Karpas-422 (cell line): ENCODE data around the gene TSPAN9. TPM values are rescaled to one million over a fixed set of nuclear protein-coding genes. Genes with fewer than 3 reads are reported as not detected.

Experiments used
- DNase-seq: peaks from one replicate; pipeline ENCODE4 v3.0.0-alpha.2; 2015
- H2AFZ ChIP-seq: fragments of 200-600 bp; sonication (generic); 2 replicates; pipeline ENCODE4 v1.6.1; 2014; ENCODE audit warnings: antibody characterized with exemption, low read length, mixed read lengths
- H3K27ac ChIP-seq: fragments of 200-600 bp; sonication (generic); 2 replicates; pipeline ENCODE4 v1.5.1; 2014; ENCODE audit warnings: mild to moderate bottlenecking, low read length, moderate library complexity
- H3K27me3 ChIP-seq: fragments of 200-600 bp; sonication (generic); 2 replicates; pipeline ENCODE4 v1.6.1; 2014; ENCODE audit warnings: low read length, mixed read lengths
- H3K36me3 ChIP-seq: fragments of 200-600 bp; sonication (generic); 2 replicates; pipeline ENCODE4 v1.6.1; 2014; ENCODE audit warnings: low read length, mixed read lengths; ENCODE audit not compliant: insufficient read depth
- H3K4me1 ChIP-seq: fragments of 200-600 bp; sonication (generic); 2 replicates; pipeline ENCODE4 v1.6.1; 2014; ENCODE audit warnings: mild to moderate bottlenecking, low read length, mixed read lengths
- H3K4me2 ChIP-seq: fragments of 200-600 bp; sonication (generic); 2 replicates; pipeline ENCODE4 v1.6.1; 2014; ENCODE audit warnings: low read length, low read depth, mild to moderate bottlenecking; ENCODE audit not compliant: poor library complexity, severe bottlenecking
- H3K4me3 ChIP-seq: fragments of 200-600 bp; sonication (generic); 2 replicates; pipeline ENCODE4 v1.5.1; 2014; ENCODE audit warnings: mild to moderate bottlenecking, antibody characterized with exemption, low read length, mixed read lengths
- H3K79me2 ChIP-seq: fragments of 200-600 bp; sonication (generic); 2 replicates; pipeline ENCODE4 v1.6.1; 2014; ENCODE audit warnings: mild to moderate bottlenecking, low read length, mixed read lengths
- H3K9ac ChIP-seq: fragments of 200-600 bp; sonication (generic); 2 replicates; pipeline ENCODE4 v1.6.0; 2014; ENCODE audit warnings: low read length
- H3K9me2 ChIP-seq: fragments of 200-600 bp; sonication (generic), shearing (Covaris generic); replicated peaks from 2 replicates; pipeline ENCODE4 v1.6.0; 2014; ENCODE audit warnings: mild to moderate bottlenecking, low read length, moderate library complexity; ENCODE audit not compliant: insufficient read depth
- H3K9me3 ChIP-seq: fragments of 300-700, 200-600 bp; sonication (generic); 2 replicates; pipeline ENCODE4 v1.6.1; 2014; ENCODE audit warnings: low read length, mixed read lengths
- H4K20me1 ChIP-seq: fragments of 200-600 bp; sonication (generic); 2 replicates; pipeline ENCODE4 v1.6.1; 2014; ENCODE audit warnings: mild to moderate bottlenecking, antibody characterized with exemption, low read length, low read depth; ENCODE audit not compliant: insufficient read depth
- total RNA-seq: library from RNA; depleted of rRNA; stranded (reverse); fragments of >200 nt; shearing (Covaris generic); gene quantifications from 2 replicates; pipeline ENCODE4 v1.2.3, GENCODE V29; 2014; ENCODE audit warnings: low replicate concordance

TSPAN9 gene
- total RNA-seq, 1 experiment from 2014 or later = 2.0 TPM

GRCh38 chr12:3326156-3326849 is 249.1 kb downstream of the TSPAN9 start:
- Histone ChIP-seq H3K9me3 (no peaks in the 10 kb centered on the region), H3K79me2 (no peaks in the 10 kb centered on the region), H4K20me1 (0 out of 2 replicates have a peak, but pooled peaks cover 5% of the 10 kb centered on the region), H3K9ac (no peak overlapping the region), H3K36me3 (no peaks in the 10 kb centered on the region), H3K4me2 (no peak overlapping the region), H3K27me3 (no peaks in the 10 kb centered on the region), H3K4me1 (no peaks in the 10 kb centered on the region), H3K9me2 (no peaks in the 10 kb centered on the region), H3K27ac (no peak overlapping the region), H3K4me3 (no peak overlapping the region), H2AFZ (no peak overlapping the region)
- DNase-seq = no peak

GRCh38 chr12:3326850-3327780 is 249.9 kb downstream of the TSPAN9 start:
- Histone ChIP-seq H3K9me2 (no peaks in the 10 kb centered on the region), H3K9me3 (no peaks in the 10 kb centered on the region), H3K27me3 (no peaks in the 10 kb centered on the region), H3K4me1 (peaks cover 1% of the 10 kb centered on the region), H3K4me2 (no peak overlapping the region), H2AFZ (no peak overlapping the region), H3K27ac (no peak overlapping the region), H3K79me2 (no peaks in the 10 kb centered on the region), H4K20me1 (0 out of 2 replicates have a peak, but pooled peaks cover 5% of the 10 kb centered on the region), H3K4me3 (no peak overlapping the region), H3K36me3 (no peaks in the 10 kb centered on the region), H3K9ac (no peak overlapping the region)
- no peak for DNase-seq

GRCh38 chr12:3328081-3328480 is 250.9 kb downstream of the TSPAN9 start:
- H3K36me3 ChIP-seq = no peaks in the 10 kb centered on the region
- H3K9me3 ChIP-seq = no peaks in the 10 kb centered on the region
- no peak overlapping the region for H2AFZ ChIP-seq
- H3K27me3 ChIP-seq = no peaks in the 10 kb centered on the region
- no peaks in the 10 kb centered on the region for H3K9me2 ChIP-seq
- no peak overlapping the region for H3K9ac ChIP-seq
- H3K27ac ChIP-seq = no peak overlapping the region
- DNase-seq = no peak
- H4K20me1 ChIP-seq = 0 out of 2 replicates have a peak, but pooled peaks cover 5% of the 10 kb centered on the region
- no peak overlapping the region for H3K4me2 ChIP-seq
- peaks cover 8% of the 10 kb centered on the region for H3K4me1 ChIP-seq
- no peak overlapping the region for H3K4me3 ChIP-seq
- H3K79me2 ChIP-seq = no peaks in the 10 kb centered on the region

- no peak for DNase-seq
- H3K4me3 ChIP-seq = no peak overlapping the region
- no peak overlapping the region for H3K4me2 ChIP-seq
- no peaks in the 10 kb centered on the region for H3K9me2 ChIP-seq
- H3K79me2 ChIP-seq = no peaks in the 10 kb centered on the region
- H3K27ac ChIP-seq = no peak overlapping the region
- no peaks in the 10 kb centered on the region for H3K27me3 ChIP-seq
- H3K4me1 ChIP-seq = peaks cover 8% of the 10 kb centered on the region
- H4K20me1 ChIP-seq = 0 out of 2 replicates have a peak, but pooled peaks cover 5% of the 10 kb centered on the region
- H2AFZ ChIP-seq = no peak overlapping the region
- H3K9me3 ChIP-seq = no peaks in the 10 kb centered on the region
- H3K9ac ChIP-seq = no peak overlapping the region
- H3K36me3 ChIP-seq = no peaks in the 10 kb centered on the region
These were observed 251.4 kb downstream of the TSPAN9 start for GRCh38 chr12:3328571-3328970.

- Histone ChIP-seq H3K9ac (no peak overlapping the region), H4K20me1 (0 out of 2 replicates have a peak, but pooled peaks cover 5% of the 10 kb centered on the region), H3K4me2 (no peak overlapping the region), H3K79me2 (no peaks in the 10 kb centered on the region), H3K4me3 (no peak overlapping the region), H3K9me3 (no peaks in the 10 kb centered on the region), H2AFZ (no peak overlapping the region), H3K9me2 (no peaks in the 10 kb centered on the region), H3K36me3 (no peaks in the 10 kb centered on the region), H3K4me1 (peaks cover 8% of the 10 kb centered on the region), H3K27ac (no peak overlapping the region), H3K27me3 (no peaks in the 10 kb centered on the region)
- no peak for DNase-seq
These were observed 252.2 kb downstream of the TSPAN9 start for GRCh38 chr12:3329361-3329760.

GRCh38 chr12:3330976-3331510 is 253.9 kb downstream of the TSPAN9 start:
- H3K4me1 ChIP-seq = peaks cover 8% of the 10 kb centered on the region
- 0 out of 2 replicates have a peak, but pooled peaks cover 5% of the 10 kb centered on the region for H4K20me1 ChIP-seq
- no peak overlapping the region for H3K4me3 ChIP-seq
- H3K9me3 ChIP-seq = no peaks in the 10 kb centered on the region
- H3K27ac ChIP-seq = no peak overlapping the region
- DNase-seq = no peak
- no peak overlapping the region for H3K9ac ChIP-seq
- no peaks in the 10 kb centered on the region for H3K9me2 ChIP-seq
- H3K79me2 ChIP-seq = no peaks in the 10 kb centered on the region
- no peak overlapping the region for H3K4me2 ChIP-seq
- H2AFZ ChIP-seq = no peak overlapping the region
- no peaks in the 10 kb centered on the region for H3K36me3 ChIP-seq
- no peaks in the 10 kb centered on the region for H3K27me3 ChIP-seq

- Histone ChIP-seq H3K9me2 (no peaks in the 10 kb centered on the region), H3K27ac (no peak overlapping the region), H2AFZ (no peak overlapping the region), H3K9ac (no peak overlapping the region), H4K20me1 (0 out of 2 replicates have a peak, but pooled peaks cover 5% of the 10 kb centered on the region), H3K4me3 (no peak overlapping the region), H3K79me2 (no peaks in the 10 kb centered on the region), H3K36me3 (no peaks in the 10 kb centered on the region), H3K4me2 (no peak overlapping the region), H3K9me3 (no peaks in the 10 kb centered on the region), H3K27me3 (no peaks in the 10 kb centered on the region), H3K4me1 (peaks cover 8% of the 10 kb centered on the region)
- DNase-seq = peak; percentile 48
These were observed 255.0 kb downstream of the TSPAN9 start for GRCh38 chr12:3332188-3332587.

GRCh38 chr12:3333583-3333982 is 256.4 kb downstream of the TSPAN9 start:
- Histone ChIP-seq H3K4me1 (peaks cover 8% of the 10 kb centered on the region), H4K20me1 (no peaks in the 10 kb centered on the region), H3K79me2 (no peaks in the 10 kb centered on the region), H3K36me3 (no peaks in the 10 kb centered on the region), H3K27ac (no peak overlapping the region), H3K9me3 (no peaks in the 10 kb centered on the region), H3K9me2 (no peaks in the 10 kb centered on the region), H3K4me3 (no peak overlapping the region), H3K27me3 (no peaks in the 10 kb centered on the region), H3K9ac (no peak overlapping the region), H2AFZ (no peak overlapping the region), H3K4me2 (no peak overlapping the region)
- DNase-seq = no peak
